ENCODE data around the gene ADCY2.

ADCY2 gene

DNA sequence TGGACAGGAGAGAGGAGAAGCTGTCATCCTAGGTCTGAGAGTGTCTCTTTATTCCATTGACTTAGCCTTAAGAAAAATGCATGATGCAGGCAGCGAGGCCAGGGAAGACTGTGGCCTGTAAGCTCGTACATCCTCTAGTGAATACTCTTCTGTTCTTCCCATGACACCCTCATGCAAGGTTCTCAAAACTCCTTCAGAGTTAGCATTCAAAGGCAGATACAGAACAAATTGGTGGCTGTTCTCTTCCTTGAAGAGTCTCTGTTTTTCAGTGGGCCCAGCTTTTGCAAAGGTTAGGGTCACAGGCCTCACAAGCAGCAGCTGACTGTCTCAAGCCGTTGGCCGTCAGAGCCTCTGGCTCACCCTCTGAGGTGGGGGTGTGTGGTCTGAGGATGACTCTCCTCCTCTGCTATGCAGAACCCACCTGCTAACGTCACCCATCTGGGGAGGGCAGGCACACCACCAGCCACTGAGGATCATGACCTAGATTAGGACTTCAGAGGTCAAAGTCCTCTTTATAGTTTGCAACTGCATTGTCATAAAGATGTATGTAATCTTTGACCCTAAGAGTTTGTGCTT is 15.1 kb downstream of the ADCY2 start:
- TF ChIP-seq EZH2phosphoT487 (IDR thresholded peaks at IDR 0.05; ENCODE audit: low read depth): no peak
- TF ChIP-seq, protein P1, sequence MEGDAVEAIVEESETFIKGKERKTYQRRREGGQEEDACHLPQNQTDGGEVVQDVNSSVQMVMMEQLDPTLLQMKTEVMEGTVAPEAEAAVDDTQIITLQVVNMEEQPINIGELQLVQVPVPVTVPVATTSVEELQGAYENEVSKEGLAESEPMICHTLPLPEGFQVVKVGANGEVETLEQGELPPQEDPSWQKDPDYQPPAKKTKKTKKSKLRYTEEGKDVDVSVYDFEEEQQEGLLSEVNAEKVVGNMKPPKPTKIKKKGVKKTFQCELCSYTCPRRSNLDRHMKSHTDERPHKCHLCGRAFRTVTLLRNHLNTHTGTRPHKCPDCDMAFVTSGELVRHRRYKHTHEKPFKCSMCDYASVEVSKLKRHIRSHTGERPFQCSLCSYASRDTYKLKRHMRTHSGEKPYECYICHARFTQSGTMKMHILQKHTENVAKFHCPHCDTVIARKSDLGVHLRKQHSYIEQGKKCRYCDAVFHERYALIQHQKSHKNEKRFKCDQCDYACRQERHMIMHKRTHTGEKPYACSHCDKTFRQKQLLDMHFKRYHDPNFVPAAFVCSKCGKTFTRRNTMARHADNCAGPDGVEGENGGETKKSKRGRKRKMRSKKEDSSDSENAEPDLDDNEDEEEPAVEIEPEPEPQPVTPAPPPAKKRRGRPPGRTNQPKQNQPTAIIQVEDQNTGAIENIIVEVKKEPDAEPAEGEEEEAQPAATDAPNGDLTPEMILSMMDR (IDR thresholded peaks at IDR 0.05; ENCODE audit: low read depth, low read length): no peak
- H3K79me2 ChIP-seq (ENCODE audit: low read length): no peaks in the 10 kb centered on the region

GRCh38 chr5:7412409-7412808 is 16.5 kb downstream of the ADCY2 start:
- H2AFZ ChIP-seq (ENCODE audit: low read depth, low read length): no peak overlapping the region
- no peaks in the 10 kb centered on the region for H4K20me1 ChIP-seq (ENCODE audit: insufficient read depth, low read length)
- no peaks in the 10 kb centered on the region for H3K9me3 ChIP-seq (ENCODE audit: insufficient read depth, low read length)
- no peak overlapping the region for H3K9ac ChIP-seq (ENCODE audit: low read length)
- H3K4me2 ChIP-seq (ENCODE audit: low read length): no peak overlapping the region
- no peaks in the 10 kb centered on the region for H3K79me2 ChIP-seq (ENCODE audit: low read length)
- H3K4me3 ChIP-seq (ENCODE audit: low read length): no peak overlapping the region
- TF ChIP-seq, protein P1 (IDR thresholded peaks at IDR 0.05; ENCODE audit: low read depth, low read length): no peak
- no peak for TF ChIP-seq EZH2phosphoT487 (IDR thresholded peaks at IDR 0.05; ENCODE audit: low read depth)
- H3K4me1 ChIP-seq (ENCODE audit: low read length): no peaks in the 10 kb centered on the region
- no peak overlapping the region for H3K27ac ChIP-seq (ENCODE audit: low read length)
- H3K36me3 ChIP-seq (replicated peaks; ENCODE audit: low read depth, low read length): no peaks in the 10 kb centered on the region
- H3K27me3 ChIP-seq (ENCODE audit: low read depth, low read length): no peaks in the 10 kb centered on the region

More for the DNA sequence above, 15.1 kb downstream of the ADCY2 start:
- H3K27me3 ChIP-seq (ENCODE audit: low read depth, low read length): no peaks in the 10 kb centered on the region
- H4K20me1 ChIP-seq (ENCODE audit: insufficient read depth, low read length): no peaks in the 10 kb centered on the region
- H3K36me3 ChIP-seq (replicated peaks; ENCODE audit: low read depth, low read length): no peaks in the 10 kb centered on the region
- no peak overlapping the region for H2AFZ ChIP-seq (ENCODE audit: low read depth, low read length)
- no peaks in the 10 kb centered on the region for H3K4me1 ChIP-seq (ENCODE audit: low read length)
- no peak overlapping the region for H3K4me3 ChIP-seq (ENCODE audit: low read length)
- H3K9me3 ChIP-seq (ENCODE audit: insufficient read depth, low read length): no peaks in the 10 kb centered on the region
- no peak overlapping the region for H3K27ac ChIP-seq (ENCODE audit: low read length)
- H3K4me2 ChIP-seq (ENCODE audit: low read length): no peak overlapping the region
- no peak overlapping the region for H3K9ac ChIP-seq (ENCODE audit: low read length)

- H4K20me1 ChIP-seq (ENCODE audit: insufficient read depth, low read length): no peaks in the 10 kb centered on the region
- no peaks in the 10 kb centered on the region for H3K36me3 ChIP-seq (replicated peaks; ENCODE audit: low read depth, low read length)
- H2AFZ ChIP-seq (ENCODE audit: low read depth, low read length): no peak overlapping the region
- no peak overlapping the region for H3K9ac ChIP-seq (ENCODE audit: low read length)
- no peak overlapping the region for H3K4me3 ChIP-seq (ENCODE audit: low read length)
- H3K4me1 ChIP-seq (ENCODE audit: low read length): no peaks in the 10 kb centered on the region
- no peak overlapping the region for H3K4me2 ChIP-seq (ENCODE audit: low read length)
- no peaks in the 10 kb centered on the region for H3K9me3 ChIP-seq (ENCODE audit: insufficient read depth, low read length)
- TF ChIP-seq, protein P1 (IDR thresholded peaks at IDR 0.05; ENCODE audit: low read depth, low read length): no peak
- no peak for TF ChIP-seq EZH2phosphoT487 (IDR thresholded peaks at IDR 0.05; ENCODE audit: low read depth)
- H3K27me3 ChIP-seq (ENCODE audit: low read depth, low read length): no peaks in the 10 kb centered on the region
- no peak overlapping the region for H3K27ac ChIP-seq (ENCODE audit: low read length)
- H3K79me2 ChIP-seq (ENCODE audit: low read length): no peaks in the 10 kb centered on the region
These were observed 19.2 kb downstream of the ADCY2 start for GRCh38 chr5:7415123-7415522.

DNA sequence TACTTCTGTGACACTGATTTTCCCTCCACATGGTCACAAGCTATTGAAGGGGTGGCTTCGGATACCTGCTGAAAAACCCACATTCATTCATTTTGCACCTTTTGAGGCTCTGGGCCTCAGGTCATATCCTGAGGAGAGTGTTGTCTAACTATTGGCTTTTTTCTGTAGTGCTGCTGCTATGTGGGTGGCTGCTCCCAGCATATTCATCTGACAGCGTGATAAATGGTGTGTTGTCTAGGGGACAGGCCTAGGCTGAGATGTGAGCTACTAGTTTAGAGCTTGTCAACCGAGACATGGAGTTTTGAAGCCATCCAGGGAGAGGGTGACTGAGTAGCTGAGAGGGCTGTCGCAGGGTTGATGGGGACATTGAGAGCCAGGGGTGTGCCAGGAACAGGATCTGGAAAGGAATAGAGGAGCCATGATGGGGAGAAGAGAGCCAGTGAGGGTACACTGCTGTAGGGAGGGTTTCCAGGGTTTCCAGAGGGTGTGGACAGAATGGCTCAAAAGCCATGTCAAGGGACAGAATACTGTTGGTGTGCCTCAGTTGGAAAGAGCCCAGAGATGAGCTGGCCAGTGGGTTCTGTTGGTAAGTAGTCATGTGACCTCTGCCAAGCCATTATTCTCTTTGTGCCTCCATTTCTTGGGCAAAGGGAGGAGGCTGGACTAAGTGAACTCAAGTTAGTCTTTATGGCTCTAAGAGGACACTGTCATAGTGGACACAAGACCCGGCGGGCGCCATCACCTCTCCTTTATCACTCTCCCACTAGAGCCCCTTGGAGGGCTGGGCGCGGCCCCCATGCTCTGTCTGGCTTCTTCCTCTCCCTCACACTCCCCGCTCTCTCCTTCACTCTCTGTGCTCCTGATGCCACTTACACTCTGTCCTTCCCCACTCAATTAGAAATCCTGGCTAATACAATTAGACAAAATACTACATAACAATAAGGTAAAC is 19.9 kb downstream of the ADCY2 start:
- Histone ChIP-seq H3K27ac (ENCODE audit: low read length) (no peak overlapping the region), H3K4me2 (ENCODE audit: low read length) (no peak overlapping the region)

More for the DNA sequence above, 19.9 kb downstream of the ADCY2 start:
- Histone ChIP-seq H3K79me2 (ENCODE audit: low read length) (no peaks in the 10 kb centered on the region), H3K27me3 (ENCODE audit: low read depth, low read length) (no peaks in the 10 kb centered on the region), H4K20me1 (ENCODE audit: insufficient read depth, low read length) (no peaks in the 10 kb centered on the region), H3K4me3 (ENCODE audit: low read length) (no peak overlapping the region), H2AFZ (ENCODE audit: low read depth, low read length) (no peak overlapping the region), H3K9me3 (ENCODE audit: insufficient read depth, low read length) (no peaks in the 10 kb centered on the region), H3K4me1 (ENCODE audit: low read length) (no peaks in the 10 kb centered on the region), H3K36me3 (replicated peaks; ENCODE audit: low read depth, low read length) (no peaks in the 10 kb centered on the region), H3K9ac (ENCODE audit: low read length) (no peak overlapping the region)
- TF ChIP-seq, protein P1 (IDR thresholded peaks at IDR 0.05; ENCODE audit: low read depth, low read length): no peak
- no peak for TF ChIP-seq EZH2phosphoT487 (IDR thresholded peaks at IDR 0.05; ENCODE audit: low read depth)

Data from OCI-LY3 (cell line).